Stomach (tissue), 9 donors: ENCODE measurements around the gene LARP1. TPM values are rescaled to one million over a fixed set of nuclear protein-coding genes. Genes with fewer than 3 reads are reported as not detected.

Experiments used
- DNase-seq, 2 donors: peaks; one replicate each; pipeline versions ENCODE4 v3.0.0 to v3.0.0-alpha.2; 2013 to 2019
- H3K27ac ChIP-seq, 5 donors: fragments of 200-600 bp in 4 of 5; sonication (generic) in 4 of 5; one replicate each; pipeline ENCODE4 v1.5.1; 2013 to 2019; ENCODE audit warnings: mild to moderate bottlenecking in 1 of 5, moderate library complexity in 1 of 5
- H3K27me3 ChIP-seq, 3 donors: fragments of 200-600 bp; sonication (generic); one replicate each; pipeline ENCODE4 v1.5.1; 2017 to 2019; ENCODE audit warnings: mixed run types in 1 of 3
- H3K36me3 ChIP-seq, 4 donors: fragments of 200-600 bp; sonication (generic); 1 replicate in 3 of 4; 2 replicates in 1 of 4; pipeline ENCODE4 v1.5.1; 2016 to 2019
- H3K4me1 ChIP-seq, 4 donors: fragments of 200-600 bp; sonication (generic); one replicate each; pipeline ENCODE4 v1.5.1; 2016 to 2019
- H3K4me3 ChIP-seq, 4 donors: fragments of 200-600 bp; sonication (generic) in 3 of 4; one replicate each; pipeline ENCODE4 v1.5.1; 2016 to 2019; ENCODE audit warnings: mild to moderate bottlenecking in 1 of 4
- H3K9me3 ChIP-seq, 4 donors: fragments of 200-600 bp; sonication (generic); one replicate each; pipeline ENCODE4 v1.5.1; 2016 to 2019
- CTCF ChIP-seq, 7 experiments: fragments of 450-650 bp in 4 of 7; fragments of 200-600 bp in 3 of 7; sonication (generic) in 3 of 7; IDR thresholded peaks; one replicate each; pipeline ENCODE4 v1.5.1; 2016 to 2019; ENCODE audit warnings: antibody characterized with exemption in 7 of 7, control low read depth in 2 of 7, mild to moderate bottlenecking in 1 of 7
- EP300 ChIP-seq: sonication (generic); formaldehyde crosslinking; IDR thresholded peaks from one replicate; pipeline ENCODE4 v1.6.1; 2017; ENCODE audit warnings: antibody characterized with exemption
- POLR2A ChIP-seq, 4 donors: fragments of 450-650 bp; IDR thresholded peaks; one replicate each; pipeline ENCODE4 v1.6.1; 2016; ENCODE audit warnings: antibody characterized with exemption in 4 of 4, control low read depth in 2 of 4, mild to moderate bottlenecking in 1 of 4, moderate library complexity in 1 of 4
- POLR2AphosphoS5 ChIP-seq, 3 donors: sonication (generic); formaldehyde crosslinking; IDR thresholded peaks; one replicate each; pipeline ENCODE4 v1.6.1; 2016; ENCODE audit warnings: antibody characterized with exemption in 3 of 3
- WGBS, 5 donors: extraction: QIAGEN DNeasy Blood & Tissue Kit in 3 of 5; methylation state at CpG; one replicate each; pipeline versions ENCODE4 v1.1.5 to v1.1.7; 2013 to 2018; 5-methylcytosine and 5-hydroxymethylcytosine counted together
- intact Hi-C: fragments of 100-400 bp; cut with DNase I; formaldehyde crosslinking; loops from one replicate; pipeline ENCODE4 v1.15.1; 2023; ENCODE audit warnings: low total_unique reads
- polyA plus RNA-seq, 3 donors: library from polyadenylated mRNA; stranded (reverse); fragments of 200-250 nt; gene quantifications; one replicate each; pipeline ENCODE4 v1.2.3, GENCODE V29; 2013
- total RNA-seq, 5 donors: library from RNA; depleted of rRNA; stranded (reverse); fragments of >200 nt; gene quantifications; one replicate each; pipeline versions ENCODE4 v1.1.0 to v1.2.3, GENCODE V29; 2014 to 2016
- donor health status: healthy with polysubstance abuse.
- donor health status: Bipolar disorder and iron deficiency.
- donor health status: healthy.

LARP1 gene
- total and polyA plus RNA-seq, 8 donors, result 15.0 to 211 (median 83.7) TPM

GRCh38 chr5:154791535-154791934 lies 36.4 kb downstream of the LARP1 start:
- Histone ChIP-seq H3K27ac (no peak overlapping the region), H3K4me3 (no peak overlapping the region), H3K27me3 (no peaks in the 10 kb centered on the region), H3K9me3 (no peaks in the 10 kb centered on the region), H3K36me3 (peaks cover 50 to 63% (median 61%) of the 10 kb centered on the region in 4 donors), H3K4me1 (peaks cover 19 to 46% (median 37%) of the 10 kb centered on the region in 4 donors)
- no peak for DNase-seq
- intact Hi-C loops, result no loop called here
- no peak for TF ChIP-seq POLR2AphosphoS5 (IDR thresholded peaks at IDR 0.05)
- no peak for TF ChIP-seq CTCF (IDR thresholded peaks at IDR 0.05)
- no peak for TF ChIP-seq POLR2A (IDR thresholded peaks at IDR 0.05)
- TF ChIP-seq EP300, result no peak
- WGBS, 5 donors, result 83 to 94% (median 89%) methylated on average over 3 of the region's 3 CpGs

GRCh38 chr5:154793599-154794524 lies 38.7 kb downstream of the LARP1 start:
- intact Hi-C loops, result no loop called here
- Histone ChIP-seq H3K9me3 (no peaks in the 10 kb centered on the region), H3K4me3 (no peak overlapping the region), H3K27ac (peak overlapping the region in 2 of 5 donors; percentile 3 to 11), H3K27me3 (no peaks in the 10 kb centered on the region), H3K36me3 (peaks cover 60 to 86% (median 83%) of the 10 kb centered on the region in 4 donors), H3K4me1 (peaks cover 3 to 23% (median 14%) of the 10 kb centered on the region in 4 donors)
- no peak for DNase-seq
- TF ChIP-seq EP300 (no peak), POLR2A (IDR thresholded peaks at IDR 0.05) (no peak), POLR2AphosphoS5 (IDR thresholded peaks at IDR 0.05) (no peak)
- 89 to 95% (median 89%) methylated on average over 27 to 32 of the region's 32 CpGs for WGBS, 5 donors

GRCh38 chr5:154794525-154795234 lies 39.5 kb downstream of the LARP1 start:
- Histone ChIP-seq H3K4me1 (peaks cover 3 to 22% (median 14%) of the 10 kb centered on the region in 4 donors), H3K9me3 (no peaks in the 10 kb centered on the region), H3K36me3 (peaks cover 69 to 94% (median 91%) of the 10 kb centered on the region in 4 donors), H3K27ac (peak overlapping the region in 1 of 5 donors; percentile 11), H3K27me3 (no peaks in the 10 kb centered on the region), H3K4me3 (no peak overlapping the region)
- DNase-seq, result no peak
- TF ChIP-seq POLR2AphosphoS5 (IDR thresholded peaks at IDR 0.05) (no peak), POLR2A (IDR thresholded peaks at IDR 0.05) (no peak), EP300 (no peak), CTCF (IDR thresholded peaks at IDR 0.05) (no peak)
- intact Hi-C loops, result no loop called here
- WGBS, 5 donors, result 61 to 69% (median 64%) methylated on average over 7 of the region's 7 CpGs

GRCh38 chr5:154795235-154795596 lies 40.0 kb downstream of the LARP1 start:
- Histone ChIP-seq H3K4me3 (no peak overlapping the region), H3K27ac (no peak overlapping the region), H3K27me3 (no peaks in the 10 kb centered on the region), H3K9me3 (no peaks in the 10 kb centered on the region), H3K36me3 (peaks cover 74 to 95% (median 94%) of the 10 kb centered on the region in 4 donors), H3K4me1 (peaks cover 3 to 22% (median 14%) of the 10 kb centered on the region in 4 donors)
- 71 to 86% (median 82%) methylated on average over 3 of the region's 3 CpGs for WGBS, 5 donors
- DNase-seq, result no peak
- intact Hi-C loops, result no loop called here
- TF ChIP-seq POLR2A (IDR thresholded peaks at IDR 0.05), result no peak
- no peak for TF ChIP-seq EP300
- TF ChIP-seq POLR2AphosphoS5 (IDR thresholded peaks at IDR 0.05), result no peak
- no peak for TF ChIP-seq CTCF (IDR thresholded peaks at IDR 0.05)
